ENCODE data around the gene ITCH. TPM values are rescaled to one million over a fixed set of nuclear protein-coding genes. Genes with fewer than 3 reads are reported as not detected.

ITCH gene
- total RNA-seq, 1 experiment from 2014 or later, result 54.8 TPM

DNA sequence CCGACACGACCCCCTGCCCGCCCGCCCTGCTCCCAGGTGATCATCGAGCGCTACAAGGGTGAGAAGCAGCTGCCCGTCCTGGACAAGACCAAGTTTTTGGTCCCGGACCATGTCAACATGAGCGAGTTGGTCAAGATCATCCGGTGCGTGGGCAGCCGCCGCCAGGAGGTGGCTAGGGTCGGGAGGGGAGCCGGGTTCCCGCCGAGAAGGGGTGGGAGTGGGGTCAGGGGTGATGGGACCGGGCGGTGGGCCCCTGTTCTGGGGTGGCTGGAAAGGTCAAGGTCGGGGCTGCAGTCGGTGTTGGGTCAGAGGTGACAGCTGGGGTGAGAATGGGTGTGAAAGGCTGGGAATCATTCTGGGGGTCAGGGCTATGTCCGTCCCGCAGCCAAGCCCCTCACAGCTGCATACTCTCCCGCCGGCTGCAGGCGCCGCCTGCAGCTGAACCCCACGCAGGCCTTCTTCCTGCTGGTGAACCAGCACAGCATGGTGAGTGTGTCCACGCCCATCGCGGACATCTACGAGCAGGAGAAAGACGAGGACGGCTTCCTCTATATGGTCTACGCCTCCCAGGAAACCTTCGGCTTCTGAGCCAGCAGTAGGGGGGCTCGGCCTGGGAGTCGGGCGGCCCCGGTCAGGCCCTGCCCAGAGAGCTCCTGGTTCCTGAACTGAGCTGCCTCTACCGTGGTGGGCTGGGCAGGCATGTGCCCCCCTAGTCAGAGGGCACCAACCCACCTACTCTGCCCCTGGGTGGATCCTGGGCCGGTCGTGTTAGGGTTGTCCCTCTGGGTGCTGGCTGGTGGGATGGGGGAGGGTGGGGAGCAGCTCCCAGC is 196.5 kb downstream of the ITCH start:
- no peaks in the 10 kb centered on the region for H3K9me3 ChIP-seq (ENCODE audit: low read length)
- no peak for DNase-seq
- no peaks in the 10 kb centered on the region for H3K9me2 ChIP-seq (replicated peaks; ENCODE audit: insufficient read depth, low read length)
- no peaks in the 10 kb centered on the region for H4K20me1 ChIP-seq (ENCODE audit: insufficient read depth, low read depth, low read length)
- peaks cover 5% of the 10 kb centered on the region for H3K79me2 ChIP-seq (ENCODE audit: low read length)
- H3K27ac ChIP-seq (ENCODE audit: low read length), result no peak overlapping the region
- H3K9ac ChIP-seq (ENCODE audit: low read length), result no peak overlapping the region
- no peaks in the 10 kb centered on the region for H3K36me3 ChIP-seq (ENCODE audit: insufficient read depth, low read length)
- no peak overlapping the region for H3K4me3 ChIP-seq (ENCODE audit: low read length)
- H3K4me1 ChIP-seq (ENCODE audit: low read length), result peaks cover 4% of the 10 kb centered on the region; the same call in 1 of the 2 replicates
- no peak overlapping the region for H3K4me2 ChIP-seq (ENCODE audit: low read depth, low read length, poor library complexity, severe bottlenecking)
- H2AFZ ChIP-seq (ENCODE audit: low read length), result no peak overlapping the region
- H3K27me3 ChIP-seq (ENCODE audit: low read length), result no peaks in the 10 kb centered on the region

GRCh38 chr20:34560141-34560523 is 197.1 kb downstream of the ITCH start:
- peaks cover 4% of the 10 kb centered on the region; the same call in 1 of the 2 replicates for H3K4me1 ChIP-seq (ENCODE audit: low read length)
- no peak overlapping the region for H2AFZ ChIP-seq (ENCODE audit: low read length)
- H3K4me2 ChIP-seq (ENCODE audit: low read depth, low read length, poor library complexity, severe bottlenecking), result no peak overlapping the region
- H3K36me3 ChIP-seq (ENCODE audit: insufficient read depth, low read length), result no peaks in the 10 kb centered on the region
- H4K20me1 ChIP-seq (ENCODE audit: insufficient read depth, low read depth, low read length), result no peaks in the 10 kb centered on the region
- no peak overlapping the region for H3K4me3 ChIP-seq (ENCODE audit: low read length)
- no peak for DNase-seq
- no peak overlapping the region for H3K27ac ChIP-seq (ENCODE audit: low read length)
- H3K9me3 ChIP-seq (ENCODE audit: low read length), result no peaks in the 10 kb centered on the region
- H3K27me3 ChIP-seq (ENCODE audit: low read length), result no peaks in the 10 kb centered on the region
- peaks cover 5% of the 10 kb centered on the region for H3K79me2 ChIP-seq (ENCODE audit: low read length)
- no peak overlapping the region for H3K9ac ChIP-seq (ENCODE audit: low read length)
- no peaks in the 10 kb centered on the region for H3K9me2 ChIP-seq (replicated peaks; ENCODE audit: insufficient read depth, low read length)

GRCh38 chr20:34560614-34561013 is 197.5 kb downstream of the ITCH start:
- H3K9me2 ChIP-seq (replicated peaks; ENCODE audit: insufficient read depth, low read length), result no peaks in the 10 kb centered on the region
- H3K4me1 ChIP-seq (ENCODE audit: low read length), result peaks cover 4% of the 10 kb centered on the region; the same call in 1 of the 2 replicates
- DNase-seq, result no peak
- H3K9ac ChIP-seq (ENCODE audit: low read length), result no peak overlapping the region
- peaks cover 5% of the 10 kb centered on the region for H3K79me2 ChIP-seq (ENCODE audit: low read length)
- no peak overlapping the region for H3K27ac ChIP-seq (ENCODE audit: low read length)
- no peak overlapping the region for H3K4me3 ChIP-seq (ENCODE audit: low read length)
- no peaks in the 10 kb centered on the region for H4K20me1 ChIP-seq (ENCODE audit: insufficient read depth, low read depth, low read length)
- no peak overlapping the region for H2AFZ ChIP-seq (ENCODE audit: low read length)
- H3K4me2 ChIP-seq (ENCODE audit: low read depth, low read length, poor library complexity, severe bottlenecking), result no peak overlapping the region
- H3K27me3 ChIP-seq (ENCODE audit: low read length), result no peaks in the 10 kb centered on the region
- no peaks in the 10 kb centered on the region for H3K9me3 ChIP-seq (ENCODE audit: low read length)
- H3K36me3 ChIP-seq (ENCODE audit: insufficient read depth, low read length), result no peaks in the 10 kb centered on the region

Small RNA genes lying within 50 kb of the gene (small RNA-seq; reads per million reads assigned to genes)
- gene AL356299.1, result not detected
- not detected for gene MIR644A
- gene RF00019, result not detected

Other genes with a start within 250 kb of the ITCH start
- not detected in 2 replicates for gene ASIP, start 121.8 kb upstream of the ITCH start, total RNA-seq (2014; rRNA removed; shearing (Covaris generic); ENCODE audit: low replicate concordance)
- 191 and 277 TPM in 2 replicates for gene AHCY, start 59.9 kb upstream of the ITCH start, total RNA-seq (2014; rRNA removed; shearing (Covaris generic); ENCODE audit: low replicate concordance)
- 163 and 179 TPM in 2 replicates for gene DYNLRB1, start 153.1 kb downstream of the ITCH start, total RNA-seq (2014; rRNA removed; shearing (Covaris generic); ENCODE audit: low replicate concordance)
- 12.4 and 13.8 TPM in 2 replicates for gene MAP1LC3A, start 195.4 kb downstream of the ITCH start, total RNA-seq (2014; rRNA removed; shearing (Covaris generic); ENCODE audit: low replicate concordance)

All from Karpas-422 (cell line).